ENCODE data around the gene ENAM.

DNA sequence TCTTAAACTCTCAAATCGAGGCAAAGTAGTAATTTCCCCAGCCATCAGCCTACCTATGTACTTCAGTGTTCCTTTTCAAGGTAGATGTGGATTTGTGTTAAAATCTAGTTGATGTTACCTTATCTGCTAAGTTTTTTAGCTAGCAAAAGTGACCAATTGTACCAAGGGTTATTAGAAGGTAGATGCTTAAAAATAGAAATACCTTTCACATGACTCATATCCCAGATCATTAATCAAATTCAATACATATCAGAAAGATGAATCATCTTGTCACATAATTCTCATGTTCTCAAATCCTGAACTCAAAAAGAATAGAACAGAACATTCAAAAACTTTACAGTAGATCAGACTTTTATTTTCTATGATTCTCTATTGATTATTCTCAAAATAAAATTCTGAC lies 3.5 kb downstream of the ENAM start:
- TF ChIP-seq, protein P1, sequence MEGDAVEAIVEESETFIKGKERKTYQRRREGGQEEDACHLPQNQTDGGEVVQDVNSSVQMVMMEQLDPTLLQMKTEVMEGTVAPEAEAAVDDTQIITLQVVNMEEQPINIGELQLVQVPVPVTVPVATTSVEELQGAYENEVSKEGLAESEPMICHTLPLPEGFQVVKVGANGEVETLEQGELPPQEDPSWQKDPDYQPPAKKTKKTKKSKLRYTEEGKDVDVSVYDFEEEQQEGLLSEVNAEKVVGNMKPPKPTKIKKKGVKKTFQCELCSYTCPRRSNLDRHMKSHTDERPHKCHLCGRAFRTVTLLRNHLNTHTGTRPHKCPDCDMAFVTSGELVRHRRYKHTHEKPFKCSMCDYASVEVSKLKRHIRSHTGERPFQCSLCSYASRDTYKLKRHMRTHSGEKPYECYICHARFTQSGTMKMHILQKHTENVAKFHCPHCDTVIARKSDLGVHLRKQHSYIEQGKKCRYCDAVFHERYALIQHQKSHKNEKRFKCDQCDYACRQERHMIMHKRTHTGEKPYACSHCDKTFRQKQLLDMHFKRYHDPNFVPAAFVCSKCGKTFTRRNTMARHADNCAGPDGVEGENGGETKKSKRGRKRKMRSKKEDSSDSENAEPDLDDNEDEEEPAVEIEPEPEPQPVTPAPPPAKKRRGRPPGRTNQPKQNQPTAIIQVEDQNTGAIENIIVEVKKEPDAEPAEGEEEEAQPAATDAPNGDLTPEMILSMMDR (optimal IDR thresholded peaks at IDR 0.05 in 1 of 3, IDR thresholded peaks at IDR 0.05 in 1 of 3, conservative IDR thresholded peaks at IDR 0.05 in 1 of 3; ENCODE audit: extremely low read depth in 1 of 3, insufficient read depth in 2 of 3, low read length in 3 of 3): no peak
- no peak for TF ChIP-seq EZH2 (IDR thresholded peaks at IDR 0.05; ENCODE audit: low read length)
